Pancreas (tissue), 10 donors: ENCODE data around the gene CLDND2. TPM values are rescaled to one million over a fixed set of nuclear protein-coding genes. Genes with fewer than 3 reads are reported as not detected.

Experiments used
- ATAC-seq, 4 donors: fragments of 200-7000 bp; cut with Tn5 transposase; one replicate each; pipeline versions ENCODE4 v1.8.0 to v1.9.1; 2020; ENCODE audit warnings: mild to moderate bottlenecking in 4 of 4, moderate library complexity in 4 of 4
- DNase-seq, 6 donors: peaks; one replicate each; pipeline ENCODE4 v3.0.0-alpha.2; 2020
- FAIRE-seq: peaks from 2 replicates; lab custom pipeline; 2012; peaks lifted over from hg19 to GRCh38; lab: Jason Lieb, UNC
- H3K27ac ChIP-seq, 4 donors: fragments of 200-600 bp; sonication (generic); 1 replicate in 3 of 4; 2 replicates in 1 of 4; pipeline versions ENCODE4 v1.5.0 to v1.8.0; 2020
- H3K27me3 ChIP-seq, 4 donors: fragments of 200-600 bp; one replicate each; pipeline ENCODE4 v1.8.0; 2021
- H3K36me3 ChIP-seq, 3 donors: fragments of 200-600 bp; sonication (generic) in 1 of 3; one replicate each; pipeline versions ENCODE4 v1.5.0 to v1.8.0; 2020 to 2021
- H3K4me1 ChIP-seq, 3 donors: fragments of 200-600 bp; one replicate each; pipeline ENCODE4 v1.8.0; 2021
- H3K4me3 ChIP-seq, 4 donors: fragments of 200-600 bp; sonication (generic) in 2 of 4; one replicate each; pipeline versions ENCODE4 v1.5.0 to v1.8.0; 2020 to 2021
- H3K9me3 ChIP-seq, 4 donors: fragments of 200-600 bp; one replicate each; pipeline ENCODE4 v1.8.0; 2021
- WGBS, 2 donors: extraction: QIAGEN DNeasy Blood & Tissue Kit; methylation state at CpG; one replicate each; pipeline ENCODE4 v1.1.7; 2013; 5-methylcytosine and 5-hydroxymethylcytosine counted together
- intact Hi-C, 3 donors: fragments of 100-400 bp; cut with DNase I; formaldehyde crosslinking; loops; one replicate each; pipeline versions ENCODE4 v1.11.1 to v1.14.2; 2022
- polyA plus RNA-seq, 2 donors: library from polyadenylated mRNA; stranded (reverse); fragments of 200-250 nt; gene quantifications; one replicate each; pipeline ENCODE4 v1.2.3, GENCODE V29; 2013
- total RNA-seq, 6 donors: library from RNA; stranded (reverse); fragmentation: NEBNext Ultra II Directional in 4 of 6; extraction: Animal tissue kit (Norgen Biotek cat#: 25700) in 4 of 6; gene quantifications; one replicate each; pipeline versions ENCODE4 v1.2.1 to v1.2.4, GENCODE V29; 2021 to 2023
- TF ChIP-seq, protein P1 (sequence below), 4 donors: fragments of 200-600 bp; sonication (generic) in 3 of 4; IDR thresholded peaks; one replicate each; pipeline versions ENCODE4 v1.5.0 to v1.8.0; 2021; ENCODE audit warnings: antibody characterized with exemption in 4 of 4
- donor health status: healthy with polysubstance abuse.
- donor health status: DM: no; HTN: no; CAD: no; lungs with moderate emphysema.
- donor health status: DM: no; HTN: no; CAD: no.
- donor health status: control.
- donor health status: control.
- donor health status: Bipolar disorder and iron deficiency.
- donor health status: DM: yes; HTN: yes; CAD: no.
- donor health status: DM: no; HTN: no; CAD: no.
- donor health status: DM: no; HTN: no; CAD: no.
- donor health status: DM: yes; HTN: yes; CAD: no.

Gene CLDND2
- total and polyA plus RNA-seq, 8 donors, result 0.46 to 7.7 (median 0.83) TPM; not detected in 1

DNA sequence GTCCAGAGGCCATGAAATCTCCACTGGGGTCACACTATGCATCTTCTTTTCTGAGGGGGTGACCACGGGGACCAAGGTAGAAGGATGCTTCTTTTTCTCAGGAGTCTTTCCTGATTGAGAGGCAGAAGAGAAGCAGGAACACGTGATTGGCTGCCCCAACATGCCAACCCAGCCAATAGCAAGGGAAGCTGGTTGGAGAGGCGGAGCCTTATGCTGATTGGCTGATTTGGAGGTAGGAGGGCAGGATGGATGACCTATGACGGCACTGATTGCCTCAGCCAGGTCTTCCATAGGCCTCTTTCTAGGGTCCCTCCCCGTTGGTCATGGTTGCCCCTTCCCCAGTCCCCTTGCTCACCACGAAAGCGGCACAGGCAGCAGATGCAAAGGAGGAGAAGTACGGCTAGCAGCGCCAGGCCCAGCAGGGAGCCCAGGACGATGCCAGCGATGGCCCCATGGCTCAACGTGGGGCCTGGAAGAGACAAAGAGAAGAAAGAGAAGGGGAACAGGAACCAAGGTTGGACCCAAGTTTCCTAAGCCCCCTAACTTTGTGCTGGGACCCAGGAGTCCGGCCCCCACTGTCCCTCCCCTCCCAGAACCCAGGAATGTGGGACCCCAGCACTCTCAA, 34.9 kb downstream of the CLDND2 start:
- Histone ChIP-seq H3K4me1 (no peaks in the 10 kb centered on the region), H3K9me3 (no peaks in the 10 kb centered on the region), H3K27ac (no peak overlapping the region), H3K4me3 (no peak overlapping the region), H3K36me3 (no peaks in the 10 kb centered on the region), H3K27me3 (no peaks in the 10 kb centered on the region)
- ATAC-seq (no peak), DNase-seq (no peak), FAIRE-seq (no peak)
- intact Hi-C loops, result loop anchor here in 1 of 3 donors (10.0 kb wide), 1 partner anchor 91 kb away; no protein-coding TSS in a partner anchor
- 74 to 83% methylated on average over 13 of the region's 13 CpGs for WGBS, 2 donors
- TF ChIP-seq, protein P1, sequence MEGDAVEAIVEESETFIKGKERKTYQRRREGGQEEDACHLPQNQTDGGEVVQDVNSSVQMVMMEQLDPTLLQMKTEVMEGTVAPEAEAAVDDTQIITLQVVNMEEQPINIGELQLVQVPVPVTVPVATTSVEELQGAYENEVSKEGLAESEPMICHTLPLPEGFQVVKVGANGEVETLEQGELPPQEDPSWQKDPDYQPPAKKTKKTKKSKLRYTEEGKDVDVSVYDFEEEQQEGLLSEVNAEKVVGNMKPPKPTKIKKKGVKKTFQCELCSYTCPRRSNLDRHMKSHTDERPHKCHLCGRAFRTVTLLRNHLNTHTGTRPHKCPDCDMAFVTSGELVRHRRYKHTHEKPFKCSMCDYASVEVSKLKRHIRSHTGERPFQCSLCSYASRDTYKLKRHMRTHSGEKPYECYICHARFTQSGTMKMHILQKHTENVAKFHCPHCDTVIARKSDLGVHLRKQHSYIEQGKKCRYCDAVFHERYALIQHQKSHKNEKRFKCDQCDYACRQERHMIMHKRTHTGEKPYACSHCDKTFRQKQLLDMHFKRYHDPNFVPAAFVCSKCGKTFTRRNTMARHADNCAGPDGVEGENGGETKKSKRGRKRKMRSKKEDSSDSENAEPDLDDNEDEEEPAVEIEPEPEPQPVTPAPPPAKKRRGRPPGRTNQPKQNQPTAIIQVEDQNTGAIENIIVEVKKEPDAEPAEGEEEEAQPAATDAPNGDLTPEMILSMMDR (IDR thresholded peaks at IDR 0.05), result no peak

DNA sequence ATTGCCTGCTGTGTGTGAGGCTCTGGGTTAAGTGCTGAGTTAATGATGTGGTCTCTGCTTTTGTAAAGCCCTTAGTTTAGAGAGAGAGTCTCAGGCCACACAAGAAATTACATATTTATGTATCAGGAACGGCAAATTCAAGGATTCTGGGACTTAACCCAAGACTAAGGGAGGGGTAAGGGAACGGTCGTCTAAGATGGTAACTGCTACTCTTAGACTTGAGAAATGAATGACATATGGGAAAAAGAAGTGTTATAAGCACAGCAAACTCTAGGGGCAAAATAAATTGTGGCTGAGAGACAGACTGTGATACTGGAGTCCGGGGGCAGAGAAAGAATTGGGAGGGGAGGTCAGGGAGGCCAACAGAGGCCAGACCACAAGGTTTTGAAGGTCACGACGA, 37.1 kb downstream of the CLDND2 start:
- no peak overlapping the region for H3K4me3 ChIP-seq
- H3K4me1 ChIP-seq, result peaks cover 0 to 4% (median 0%) of the 10 kb centered on the region in 3 donors
- no peaks in the 10 kb centered on the region for H3K9me3 ChIP-seq
- FAIRE-seq (no peak), DNase-seq (no peak), ATAC-seq (no peak)
- intact Hi-C loops, result loop anchor here in 1 of 3 donors (10.0 kb wide), 1 partner anchor 93 kb away; no protein-coding TSS in a partner anchor
- TF ChIP-seq, protein P1 (IDR thresholded peaks at IDR 0.05), result no peak
- H3K27ac ChIP-seq, result no peak overlapping the region
- H3K27me3 ChIP-seq, result peaks cover 0 to 13% (median 3%) of the 10 kb centered on the region in 4 donors
- WGBS, 2 donors, result 68 to 77% methylated on average over 6 of the region's 6 CpGs
- H3K36me3 ChIP-seq, result no peaks in the 10 kb centered on the region

DNA sequence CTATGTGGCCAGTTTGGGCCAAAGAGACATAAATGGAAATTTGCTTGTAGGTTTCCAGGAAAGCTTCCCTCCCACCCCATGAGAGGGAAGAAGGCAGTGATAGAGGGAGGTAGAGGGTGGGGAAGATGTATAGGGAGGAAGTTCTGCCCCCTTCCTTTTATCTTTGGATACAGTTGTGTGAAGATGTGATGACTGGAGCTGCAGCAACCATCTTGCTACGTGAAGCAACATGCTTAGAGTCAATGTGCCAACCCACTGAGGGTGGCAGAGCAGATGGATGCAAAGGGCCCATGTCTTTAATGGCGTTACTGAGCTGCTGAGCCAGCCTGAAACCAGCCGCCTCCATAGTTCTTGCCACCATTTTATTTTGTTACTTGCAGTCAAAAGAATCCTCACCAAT, 37.6 kb downstream of the CLDND2 start:
- Histone ChIP-seq H3K36me3 (no peaks in the 10 kb centered on the region), H3K4me3 (no peak overlapping the region), H3K9me3 (no peaks in the 10 kb centered on the region), H3K4me1 (peaks cover 0 to 4% (median 0%) of the 10 kb centered on the region in 3 donors), H3K27me3 (peaks cover 0 to 13% (median 3%) of the 10 kb centered on the region in 4 donors), H3K27ac (no peak overlapping the region)
- no peak for FAIRE-seq
- ATAC-seq, result no peak
- DNase-seq, result no peak
- TF ChIP-seq, protein P1 (IDR thresholded peaks at IDR 0.05), result no peak
- intact Hi-C loops, result loop anchor here in 1 of 3 donors (10.0 kb wide), 1 partner anchor 94 kb away; no protein-coding TSS in a partner anchor
- 71 to 73% methylated on average over 3 of the region's 3 CpGs for WGBS, 2 donors

DNA sequence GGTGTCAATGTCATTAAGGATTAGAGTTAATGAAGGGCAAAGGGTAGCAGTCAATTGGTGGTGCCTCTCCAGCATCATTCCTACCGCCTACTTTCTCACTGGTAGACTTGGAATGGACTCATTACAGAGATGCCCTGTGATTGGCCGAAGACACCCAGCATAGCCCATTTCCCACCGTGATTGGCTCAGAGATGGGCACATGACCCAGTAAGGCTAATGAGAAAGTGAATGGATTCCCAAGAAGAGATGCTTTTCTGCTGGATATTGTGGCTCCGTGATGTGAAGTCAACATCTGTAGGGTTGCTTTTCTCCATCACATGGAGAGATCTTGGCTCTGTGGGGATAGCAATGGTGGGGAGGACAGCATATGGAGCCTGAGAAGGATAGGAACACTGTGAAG, 38.4 kb downstream of the CLDND2 start:
- H3K4me3 ChIP-seq, result no peak overlapping the region
- no peak overlapping the region for H3K27ac ChIP-seq
- H3K36me3 ChIP-seq, result no peaks in the 10 kb centered on the region
- no peaks in the 10 kb centered on the region for H3K9me3 ChIP-seq
- FAIRE-seq (no peak), ATAC-seq (no peak), DNase-seq (no peak)
- intact Hi-C loops, result loop anchor here in 1 of 3 donors (10.0 kb wide), 1 partner anchor 94 kb away; no protein-coding TSS in a partner anchor
- peaks cover 0 to 4% (median 0%) of the 10 kb centered on the region in 3 donors for H3K4me1 ChIP-seq
- TF ChIP-seq, protein P1 (IDR thresholded peaks at IDR 0.05), result no peak
- WGBS, 2 donors, result 85 to 89% methylated on average over 4 of the region's 4 CpGs
- H3K27me3 ChIP-seq, result peaks cover 0 to 13% (median 3%) of the 10 kb centered on the region in 4 donors

DNA sequence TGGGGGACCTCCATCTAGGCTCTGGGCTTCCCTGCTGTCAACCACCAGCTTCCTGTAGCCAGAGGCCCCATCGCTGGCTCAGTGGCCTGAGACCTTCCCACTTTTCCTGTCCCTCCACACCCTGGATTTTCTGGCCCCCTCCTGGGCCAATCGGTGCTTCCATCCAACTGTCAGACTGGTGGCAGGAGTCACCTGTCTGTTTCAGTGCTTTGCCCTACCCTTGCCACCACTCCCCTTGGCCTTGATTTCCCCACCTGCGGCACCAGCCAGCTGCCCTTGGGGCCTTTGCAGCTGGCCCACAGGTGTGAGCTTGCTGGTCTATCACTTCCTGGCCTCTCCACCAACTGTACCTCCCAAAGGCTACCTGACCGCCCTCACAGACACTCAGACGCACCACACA, 39.4 kb downstream of the CLDND2 start:
- intact Hi-C loops, result no loop called here
- DNase-seq, result no peak
- H3K9me3 ChIP-seq, result no peaks in the 10 kb centered on the region
- TF ChIP-seq, protein P1 (IDR thresholded peaks at IDR 0.05), result no peak
- H3K27ac ChIP-seq, result no peak overlapping the region
- peaks cover 0 to 13% (median 3%) of the 10 kb centered on the region in 4 donors for H3K27me3 ChIP-seq
- no peak for FAIRE-seq
- no peak for ATAC-seq
- H3K36me3 ChIP-seq, result no peaks in the 10 kb centered on the region
- peaks cover 0 to 4% (median 0%) of the 10 kb centered on the region in 3 donors for H3K4me1 ChIP-seq
- no peak overlapping the region for H3K4me3 ChIP-seq
- WGBS, 2 donors, result 66 to 77% methylated on average over 5 of the region's 5 CpGs
